Measurements from ENCODE around the gene IFITM5.
"Not testable (repeated sequence)": the region's sequence is repeated elsewhere in the genome, so short reads cannot be mapped to it uniquely, and the experiment has no call there.

Gene IFITM5

DNA sequence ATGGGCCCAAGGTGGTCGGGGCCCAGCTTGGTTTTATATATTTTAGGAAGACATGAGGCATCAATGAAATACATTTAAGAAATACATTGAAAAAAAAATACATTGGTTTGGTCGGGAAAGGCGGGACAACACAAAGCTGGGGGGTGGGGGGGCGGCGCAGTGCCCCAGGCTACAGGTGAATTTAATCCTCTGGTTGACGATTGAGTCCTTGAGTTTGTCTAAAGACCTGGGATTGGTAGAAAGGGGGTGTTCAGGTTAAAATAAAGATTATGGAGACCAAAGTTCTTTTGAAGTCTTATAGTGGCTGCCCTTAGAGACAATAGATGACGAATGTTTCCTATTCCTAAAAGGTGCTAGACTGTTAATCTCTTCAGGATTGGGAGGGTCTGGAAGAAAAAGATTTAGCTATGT is 17.6 kb upstream of the IFITM5 start:
- peak overlapping the region; percentile 85; the same call in 1 of the 2 replicates for H3K4me2 ChIP-seq
- no peak overlapping the region for H3K27ac ChIP-seq
- H3K9ac ChIP-seq: no peak overlapping the region
- no peaks in the 10 kb centered on the region for H3K27me3 ChIP-seq
- no peak overlapping the region for H3K4me3 ChIP-seq
- H3K4me1 ChIP-seq: peaks cover 66% of the 10 kb centered on the region
- no peaks in the 10 kb centered on the region for H3K9me3 ChIP-seq
- TF ChIP-seq Cebpa-rat (IDR thresholded peaks at IDR 0.05): no peak
- no peaks in the 10 kb centered on the region for H4K20me1 ChIP-seq
- H3K36me3 ChIP-seq: peaks cover 10% of the 10 kb centered on the region

DNA sequence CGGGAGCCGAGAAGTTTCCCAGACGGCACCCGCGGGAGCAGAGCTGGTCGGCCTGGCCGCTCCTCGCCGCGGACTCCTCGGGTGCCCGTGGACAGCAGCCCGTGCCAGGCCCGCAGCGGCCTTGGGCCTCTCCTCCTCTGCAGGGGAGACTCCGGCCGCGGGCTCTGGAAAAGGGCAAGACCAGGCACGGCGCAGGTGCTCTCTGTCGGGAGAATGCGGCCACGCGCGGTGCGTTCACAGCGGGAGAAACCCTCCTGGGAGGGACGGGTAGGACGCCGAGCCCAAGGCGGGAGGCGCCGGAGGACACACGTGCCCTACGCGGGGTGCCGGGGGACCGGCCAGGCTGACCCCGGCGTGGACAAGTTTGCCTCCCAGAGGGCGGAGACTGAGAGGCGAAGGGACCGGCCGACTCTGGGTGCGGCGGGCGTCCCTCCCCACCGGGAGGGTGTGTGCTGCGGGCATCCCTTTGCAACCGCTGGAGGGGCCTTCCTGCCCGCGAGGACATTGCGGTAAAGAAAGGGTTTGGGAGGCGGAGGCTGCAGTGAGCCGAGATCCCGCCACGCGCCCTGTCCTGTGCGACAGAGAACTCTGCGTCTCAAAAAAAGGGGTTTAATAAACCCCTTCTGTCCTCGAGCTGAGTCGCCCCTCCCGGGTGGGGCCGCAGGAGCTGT is 16.8 kb upstream of the IFITM5 start:
- Histone ChIP-seq H3K4me3 (peak overlapping the region; percentile 70; the same call in 1 of the 2 replicates), H3K4me1 (peaks cover 72% of the 10 kb centered on the region), H3K9ac (no peak overlapping the region), H4K20me1 (no peaks in the 10 kb centered on the region), H3K4me2 (peak overlapping the region; percentile 85), H3K27ac (peak overlapping the region; percentile 86; the same call in 1 of the 2 replicates), H3K27me3 (no peaks in the 10 kb centered on the region), H3K36me3 (peaks cover 10% of the 10 kb centered on the region), H3K9me3 (no peaks in the 10 kb centered on the region)
- TF ChIP-seq Cebpa-rat (IDR thresholded peaks at IDR 0.05): no peak

DNA sequence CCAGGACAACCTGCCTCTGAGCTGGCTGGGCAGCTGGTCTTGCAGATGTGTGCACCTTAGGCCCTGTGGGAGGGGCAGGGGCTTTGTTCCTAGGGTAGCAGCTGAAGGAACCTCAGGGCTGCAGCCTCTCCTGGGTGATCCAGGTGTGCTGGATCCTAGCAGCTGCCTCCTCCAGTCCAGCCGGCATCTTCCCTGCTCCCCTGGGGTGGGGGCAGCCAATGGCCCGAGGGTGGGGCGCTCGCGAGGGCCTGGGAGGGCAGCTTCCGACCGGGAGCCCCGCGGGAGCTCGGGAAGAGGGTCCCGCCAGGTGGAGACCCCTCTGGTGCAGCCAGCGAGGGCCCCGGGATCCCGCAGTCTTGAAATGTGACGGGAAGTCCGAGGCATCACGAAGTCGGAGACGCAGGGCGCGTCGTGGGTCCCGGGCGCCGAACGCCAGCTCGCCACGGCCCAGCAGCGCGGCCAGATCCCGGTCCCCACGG is 16.2 kb upstream of the IFITM5 start:
- Histone ChIP-seq H3K4me1 (peaks cover 68% of the 10 kb centered on the region), H3K9ac (peak overlapping the region; percentile 75), H3K36me3 (peaks cover 10% of the 10 kb centered on the region), H3K4me3 (peak overlapping the region; percentile 70), H3K27ac (peak overlapping the region; percentile 86), H3K9me3 (no peaks in the 10 kb centered on the region), H3K27me3 (no peaks in the 10 kb centered on the region), H4K20me1 (no peaks in the 10 kb centered on the region), H3K4me2 (peak overlapping the region; percentile 85)
- no peak for TF ChIP-seq Cebpa-rat (IDR thresholded peaks at IDR 0.05)

DNA sequence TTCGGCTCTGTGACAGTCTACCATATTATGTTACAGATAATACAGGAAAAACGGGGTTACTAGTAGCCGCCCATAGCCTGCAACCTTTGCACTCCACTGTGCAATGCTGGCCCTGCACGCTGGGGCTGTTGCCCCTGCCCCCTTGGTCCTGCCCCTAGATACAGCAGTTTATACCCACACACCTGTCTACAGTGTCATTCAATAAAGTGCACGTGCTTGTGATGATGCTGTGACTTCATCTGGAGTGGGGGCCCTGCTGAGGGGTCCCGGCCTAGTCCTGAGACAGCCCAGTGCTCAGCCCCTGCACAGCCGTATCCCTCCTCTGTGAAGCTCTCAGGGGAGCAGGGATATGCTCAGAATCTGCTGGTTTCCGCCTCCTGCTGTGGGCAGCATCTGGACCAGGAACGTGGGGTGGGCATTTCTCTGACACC is 15.7 kb upstream of the IFITM5 start:
- peaks cover 64% of the 10 kb centered on the region for H3K4me1 ChIP-seq
- H3K27me3 ChIP-seq: no peaks in the 10 kb centered on the region
- peak overlapping the region; percentile 85 for H3K4me2 ChIP-seq
- H3K9me3 ChIP-seq: no peaks in the 10 kb centered on the region
- H3K9ac ChIP-seq: peak overlapping the region; percentile 75
- H3K4me3 ChIP-seq: peak overlapping the region; percentile 70
- H4K20me1 ChIP-seq: no peaks in the 10 kb centered on the region
- peak overlapping the region; percentile 86 for H3K27ac ChIP-seq
- H3K36me3 ChIP-seq: peaks cover 10% of the 10 kb centered on the region
- TF ChIP-seq Cebpa-rat (IDR thresholded peaks at IDR 0.05): no peak

DNA sequence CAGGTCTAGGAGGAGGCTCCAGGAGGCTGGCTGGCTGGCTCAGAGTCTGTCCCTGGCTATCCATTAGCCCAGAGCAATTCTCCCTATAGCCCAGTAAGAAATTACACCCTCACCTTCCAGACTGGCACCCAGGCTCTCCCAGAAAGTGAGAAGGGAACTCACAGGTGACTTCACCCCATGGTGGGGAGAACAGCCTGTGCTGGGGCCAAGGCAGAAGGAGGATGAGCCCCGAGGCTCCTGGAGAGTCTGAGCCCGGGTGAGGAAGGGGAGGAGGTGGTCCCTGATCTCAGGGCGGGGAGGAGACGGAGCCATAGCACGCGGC is 15.2 kb upstream of the IFITM5 start:
- H3K27ac ChIP-seq: peak overlapping the region; percentile 86
- H3K36me3 ChIP-seq, H3K9me3 ChIP-seq, H3K27me3 ChIP-seq, H4K20me1 ChIP-seq: not testable (repeated sequence)
- peak overlapping the region; percentile 85 for H3K4me2 ChIP-seq
- H3K4me3 ChIP-seq: peak overlapping the region; percentile 70
- H3K9ac ChIP-seq: peak overlapping the region; percentile 75
- peaks cover 66% of the 10 kb centered on the region for H3K4me1 ChIP-seq

DNA sequence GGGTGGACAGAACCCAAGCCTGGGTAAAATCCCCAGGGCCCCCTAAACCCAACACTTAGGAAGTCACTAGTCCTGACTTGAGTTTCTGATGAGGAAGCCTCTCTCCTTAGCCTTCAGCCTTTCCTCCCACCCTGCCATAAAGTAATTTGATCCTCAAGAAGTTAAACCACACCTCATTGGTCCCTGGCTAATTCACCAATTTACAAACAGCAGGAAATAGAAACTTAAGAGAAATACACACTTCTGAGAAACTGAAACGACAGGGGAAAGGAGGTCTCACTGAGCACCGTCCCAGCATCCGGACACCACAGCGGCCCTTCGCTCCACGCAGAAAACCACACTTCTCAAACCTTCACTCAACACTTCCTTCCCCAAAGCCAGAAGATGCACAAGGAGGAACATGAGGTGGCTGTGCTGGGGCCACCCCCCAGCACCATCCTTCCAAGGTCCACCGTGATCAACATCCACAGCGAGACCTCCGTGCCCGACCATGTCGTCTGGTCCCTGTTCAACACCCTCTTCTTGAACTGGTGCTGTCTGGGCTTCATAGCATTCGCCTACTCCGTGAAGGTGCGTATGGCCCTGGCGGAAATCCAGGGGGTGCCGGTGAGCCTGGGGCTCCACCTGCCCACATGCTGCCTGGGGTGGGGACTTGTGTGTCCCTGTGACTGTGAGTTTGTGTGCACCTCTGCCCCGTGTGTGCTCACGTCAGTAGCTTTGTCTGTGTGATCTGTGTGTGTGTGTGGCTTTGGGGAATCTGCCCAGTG is 14.6 kb upstream of the IFITM5 start, which contains the start of gene IFITM1:
TSS of gene IFITM1 (plus strand) at position 254 of the 767 bp plus-strand sequence. CDS start at position 385, 131 bp downstream.
- no peak for TF ChIP-seq Cebpa-rat (IDR thresholded peaks at IDR 0.05)
- Histone ChIP-seq H3K36me3 (peaks cover 10% of the 10 kb centered on the region), H3K4me3 (peak within 1 kb of the TSS; percentile 70), H4K20me1 (no peaks in the 10 kb centered on the region), H3K27me3 (no peaks in the 10 kb centered on the region), H3K9me3 (no peaks in the 10 kb centered on the region), H3K4me2 (peak within 1 kb of the TSS; percentile 85), H3K27ac (peak within 1 kb of the TSS; percentile 86), H3K9ac (peak within 1 kb of the TSS; percentile 75), H3K4me1 (peaks cover 67% of the 10 kb centered on the region)

DNA sequence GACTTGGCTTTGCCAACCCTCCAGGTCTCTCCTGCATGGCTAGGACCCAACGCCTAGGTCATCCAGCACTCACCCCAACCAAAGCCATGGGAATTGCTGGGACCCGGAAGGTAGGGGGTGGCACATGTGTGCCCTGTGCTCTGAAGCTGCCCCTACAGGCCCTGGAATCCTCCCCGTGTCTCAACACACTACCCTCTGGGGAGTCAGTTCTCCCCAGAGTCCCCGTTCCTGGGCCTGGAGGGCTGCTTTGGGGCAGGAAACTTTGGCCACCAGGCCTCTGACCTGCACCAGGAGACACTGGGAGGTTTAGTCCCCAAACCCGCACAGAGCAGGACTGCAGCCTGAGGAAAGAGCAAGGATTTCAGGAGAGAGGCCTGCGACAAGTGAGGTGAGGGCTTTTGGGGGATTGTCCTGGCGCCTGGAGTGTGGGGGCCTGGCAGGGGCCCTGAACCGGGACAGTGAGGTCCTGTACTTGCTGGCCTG is 14.0 kb upstream of the IFITM5 start:
- Histone ChIP-seq H3K4me3 (peak overlapping the region; percentile 70), H3K36me3 (peaks cover 10% of the 10 kb centered on the region), H3K9ac (peak overlapping the region; percentile 75), H3K27me3 (no peaks in the 10 kb centered on the region), H3K4me1 (peaks cover 68% of the 10 kb centered on the region), H3K27ac (peak overlapping the region; percentile 86), H3K4me2 (peak overlapping the region; percentile 85), H4K20me1 (no peaks in the 10 kb centered on the region), H3K9me3 (no peaks in the 10 kb centered on the region)
- TF ChIP-seq Cebpa-rat (IDR thresholded peaks at IDR 0.05): no peak

DNA sequence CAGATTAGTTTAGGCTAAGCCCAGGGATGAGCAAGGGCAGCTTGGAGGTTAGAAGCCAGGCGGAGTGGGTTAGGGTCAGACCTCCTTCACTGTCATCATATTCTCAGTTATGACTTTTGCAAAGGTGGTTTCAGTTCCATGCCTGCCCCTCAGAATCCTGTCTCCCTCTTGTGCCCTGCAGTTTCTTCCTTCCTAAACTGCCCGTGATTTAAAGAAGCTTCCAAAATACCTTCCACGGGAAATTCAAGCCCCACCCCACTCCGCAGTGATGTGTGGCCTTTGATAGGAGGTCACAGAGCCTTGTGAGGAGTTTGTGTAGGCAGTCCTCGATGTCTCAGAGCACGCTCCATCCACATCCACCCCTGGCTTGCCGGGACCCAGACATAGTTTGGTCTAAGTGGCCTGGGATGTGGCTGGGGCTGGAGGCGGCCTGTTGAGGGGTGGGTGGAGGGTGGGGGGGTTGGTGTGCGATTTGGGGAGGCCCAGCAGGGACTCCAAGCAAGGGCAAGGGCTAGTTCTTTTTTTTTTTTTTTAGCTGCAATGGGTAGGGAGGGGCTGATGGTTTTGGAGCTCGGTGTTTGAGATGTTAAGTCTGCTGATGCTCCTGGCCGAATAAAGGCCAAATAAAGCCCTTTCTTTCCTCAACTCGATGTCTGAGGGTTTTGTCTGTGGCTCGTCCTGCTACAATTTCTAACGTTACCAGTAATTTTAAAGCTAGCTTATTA is 12.9 kb upstream of the IFITM5 start:
- Histone ChIP-seq H3K4me2 (peak overlapping the region; percentile 85), H3K4me3 (no peak overlapping the region), H3K27me3 (no peaks in the 10 kb centered on the region), H3K9me3 (no peaks in the 10 kb centered on the region), H3K27ac (peak overlapping the region; percentile 9), H3K36me3 (peaks cover 10% of the 10 kb centered on the region), H3K9ac (0 out of 2 replicates have a peak overlapping the region, but pooled peaks have one; percentile 15), H4K20me1 (no peaks in the 10 kb centered on the region), H3K4me1 (peaks cover 73% of the 10 kb centered on the region)
- TF ChIP-seq Cebpa-rat (IDR thresholded peaks at IDR 0.05): no peak

DNA sequence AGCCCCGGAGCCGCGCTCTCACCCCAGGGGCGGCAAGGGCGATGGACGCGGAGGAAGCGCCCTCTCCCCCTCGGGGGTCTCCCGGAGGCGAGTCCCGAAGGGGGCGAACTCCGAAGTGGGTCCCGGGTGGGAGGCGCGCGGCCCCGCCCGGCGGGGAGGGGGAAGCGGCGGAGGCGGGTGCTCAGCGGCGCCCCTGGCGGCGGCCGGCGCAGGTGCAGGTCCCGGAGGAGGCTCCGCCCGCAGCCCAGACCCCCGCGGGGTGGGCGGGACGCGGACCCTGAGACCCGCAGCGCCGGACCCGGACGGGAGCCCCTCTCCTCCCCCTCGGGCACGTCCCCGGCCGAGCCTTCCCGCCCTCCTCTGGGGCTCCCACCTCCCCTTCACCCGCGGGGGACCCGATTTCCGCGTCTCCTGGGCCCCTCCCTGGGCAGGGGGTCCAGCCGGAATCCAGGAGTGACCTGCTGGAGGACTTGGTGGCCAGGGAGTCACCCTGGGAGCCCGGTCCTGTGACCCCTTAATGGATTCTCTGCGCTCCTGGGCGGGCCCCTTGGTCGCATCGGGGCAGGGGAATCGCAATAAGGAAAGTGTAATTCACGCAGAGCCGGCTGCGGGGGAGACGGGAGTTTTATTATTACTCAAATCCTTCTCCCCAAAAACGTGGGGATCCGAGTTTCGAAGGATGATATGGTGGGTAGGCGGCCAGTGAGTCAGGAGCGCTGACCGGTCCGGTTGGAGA is 11.9 kb upstream of the IFITM5 start:
- Histone ChIP-seq H3K4me3 (0 out of 2 replicates have a peak overlapping the region, but pooled peaks have one; percentile 39), H3K4me1 (peaks cover 73% of the 10 kb centered on the region), H3K4me2 (peak overlapping the region; percentile 85)
- H3K9me3 ChIP-seq, H3K27ac ChIP-seq, H3K27me3 ChIP-seq, H3K9ac ChIP-seq, H3K36me3 ChIP-seq, H4K20me1 ChIP-seq: not testable (repeated sequence)

DNA sequence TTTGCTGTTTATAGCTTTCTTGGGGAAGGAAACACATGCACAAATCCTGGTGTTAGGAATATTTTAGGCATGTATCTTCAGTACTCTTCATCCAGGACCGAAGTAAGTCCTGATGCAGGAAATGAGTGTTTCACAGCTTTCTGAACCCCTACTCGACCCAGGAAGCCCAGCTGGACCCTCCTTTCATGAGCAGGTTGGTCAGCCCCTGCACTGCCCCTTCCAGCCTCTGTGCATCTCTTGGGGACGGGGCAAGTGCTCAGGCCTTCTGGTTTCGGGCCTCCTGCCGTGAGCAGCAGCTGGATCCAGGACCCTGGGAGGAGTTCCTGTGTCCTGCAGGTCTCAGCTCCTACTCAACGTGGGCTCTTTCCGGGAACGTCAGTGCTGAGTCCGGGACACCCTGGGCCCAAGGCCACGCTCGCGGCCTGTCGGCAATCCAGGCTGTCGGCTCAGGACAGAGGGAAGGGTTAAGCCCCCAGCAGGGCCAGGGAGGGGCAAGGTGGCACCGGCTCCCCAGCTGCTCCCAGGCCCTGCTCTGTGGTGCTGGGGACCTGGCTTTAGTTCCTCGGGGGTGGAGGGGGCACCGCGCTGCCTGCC is 10.8 kb upstream of the IFITM5 start:
- Histone ChIP-seq H3K4me1 (peaks cover 73% of the 10 kb centered on the region), H3K4me3 (peak overlapping the region; percentile 80), H3K4me2 (peak overlapping the region; percentile 88), H3K27ac (peak overlapping the region; percentile 88), H3K9ac (peak overlapping the region; percentile 87)
- H4K20me1 ChIP-seq, H3K27me3 ChIP-seq, H3K9me3 ChIP-seq, H3K36me3 ChIP-seq: not testable (repeated sequence)

DNA sequence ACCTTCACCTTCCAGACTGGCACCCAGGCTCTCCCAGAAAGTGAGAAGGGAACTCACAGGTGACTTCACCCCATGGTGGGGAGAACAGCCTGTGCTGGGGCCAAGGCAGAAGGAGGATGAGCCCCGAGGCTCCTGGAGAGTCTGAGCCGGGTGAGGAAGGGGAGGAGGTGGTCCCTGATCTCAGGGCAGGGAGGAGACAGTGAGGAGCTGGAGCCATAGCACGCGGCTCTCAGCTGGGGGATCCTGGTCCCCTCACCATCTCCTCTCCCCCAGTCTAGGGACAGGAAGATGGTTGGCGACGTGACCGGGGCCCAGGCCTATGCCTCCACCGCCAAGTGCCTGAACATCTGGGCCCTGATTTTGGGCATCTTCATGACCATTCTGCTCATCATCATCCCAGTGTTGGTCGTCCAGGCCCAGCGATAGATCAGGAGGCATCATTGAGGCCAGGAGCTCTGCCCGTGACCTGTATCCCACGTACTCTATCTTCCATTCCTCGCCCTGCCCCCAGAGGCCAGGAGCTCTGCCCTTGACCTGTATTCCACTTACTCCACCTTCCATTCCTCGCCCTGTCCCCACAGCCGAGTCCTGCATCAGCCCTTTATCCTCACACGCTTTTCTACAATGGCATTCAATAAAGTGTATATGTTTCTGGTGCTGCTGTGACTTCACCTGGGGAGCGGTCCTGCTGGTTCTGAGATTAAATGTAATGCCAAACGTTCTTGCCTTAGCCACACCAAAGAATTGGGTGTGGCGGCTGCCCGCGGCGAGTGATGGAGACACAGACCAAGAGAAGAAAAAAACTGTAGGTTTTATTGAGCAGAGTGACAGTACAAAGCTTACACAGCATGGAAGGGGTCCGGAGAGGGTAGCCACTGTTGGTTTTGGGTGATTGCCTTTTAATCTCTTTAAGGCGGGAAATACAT is 9.7 kb upstream of the IFITM5 start:
- not testable (repeated sequence) for H3K9me3 ChIP-seq, H3K27me3 ChIP-seq, H3K36me3 ChIP-seq, H4K20me1 ChIP-seq
- Histone ChIP-seq H3K9ac (peak overlapping the region; percentile 87), H3K4me3 (peak overlapping the region; percentile 80), H3K4me2 (peak overlapping the region; percentile 88), H3K27ac (peak overlapping the region; percentile 88), H3K4me1 (peaks cover 79% of the 10 kb centered on the region)

Measured in BLaER1 (cell line).